K562 (cell line): ENCODE results near the gene MARS1. TPM values are rescaled to one million over a fixed set of nuclear protein-coding genes. Genes with fewer than 3 reads are reported as not detected.

Source experiments
- ATAC-seq: fragments of 200-7000 bp; cut with Tn5 transposase; 3 replicates; pipeline ENCODE4 v1.9.1; 2020; ENCODE audit warnings: moderate library complexity
- BruUV-seq: library from RNA; stranded (reverse); fragments of 400-500 nt; replicated peaks from 2 replicates; lab custom pipeline; 2021; lab: Mats Ljungman, UMichigan
- CTCF ChIA-PET: fragments of 300-600 bp; formaldehyde crosslinking; extraction: SDS; loops from one replicate; lab custom pipeline; 2021; ENCODE audit warnings: low intra/inter-chr PET ratio; lab: Yijun Ruan, JAX
- POLR2A ChIA-PET: fragments of 300-600, 350-650 bp; sonication (Branson Sonifier 250); formaldehyde crosslinking; extraction: SDS; loops from one replicate; lab custom pipeline; 2021; ENCODE audit warnings: antibody characterized with exemption, inconsistent platforms; lab: Yijun Ruan, JAX
- DNase-seq, 4 experiments: peaks; one replicate each; pipeline versions ENCODE4 v3.0.0 to v3.0.0-alpha.2; 2011 to 2018; ENCODE audit warnings: low spot score in 3 of 4, mixed read lengths in 3 of 4; ENCODE audit errors: extremely low read depth in 1 of 4
- FAIRE-seq: peaks from 2 replicates; lab custom pipeline; 2011; peaks lifted over from hg19 to GRCh38; lab: Jason Lieb, UNC
- H2AFZ ChIP-seq: 2 replicates; pipeline ENCODE4 v1.6.0; 2011; ENCODE audit warnings: low read depth, low read length, control low read depth, inconsistent platforms
- H3K27ac ChIP-seq: fragments of 200-600 bp; 3 replicates; pipeline ENCODE4 v1.8.0; 2011; ENCODE audit warnings: low read depth, mild to moderate bottlenecking, control low read depth, inconsistent platforms, low read length, moderate library complexity, mixed read lengths; ENCODE audit errors: extremely low read depth
- H3K27me3 ChIP-seq, 2 experiments: fragments of 300-600 bp in 1 of 2; 2 replicates in 1 of 2; 3 replicates in 1 of 2; pipeline versions ENCODE4 v1.6.0 to v1.8.0; 2011; ENCODE audit warnings: inconsistent platforms in 2 of 2, low read length in 2 of 2, mild to moderate bottlenecking in 1 of 2, mixed read lengths in 1 of 2, moderate library complexity in 1 of 2; ENCODE audit not compliant: control insufficient read depth in 2 of 2, insufficient read depth in 2 of 2
- H3K36me3 ChIP-seq: fragments of 300-600 bp; 3 replicates; pipeline ENCODE4 v1.8.0; 2011; ENCODE audit warnings: mild to moderate bottlenecking, low read length, inconsistent platforms; ENCODE audit not compliant: control insufficient read depth, insufficient read depth
- H3K4me1 ChIP-seq, 2 experiments: fragments of 200-600 bp in 1 of 2; replicated peaks in 1 of 2; 2 replicates in 1 of 2; 3 replicates in 1 of 2; pipeline versions ENCODE4 v1.5.1 to v1.8.0; 2011; ENCODE audit warnings: inconsistent platforms in 2 of 2, low read length in 2 of 2, mild to moderate bottlenecking in 1 of 2, mixed read lengths in 1 of 2, moderate library complexity in 1 of 2; ENCODE audit not compliant: control insufficient read depth in 2 of 2, insufficient read depth in 2 of 2
- H3K4me2 ChIP-seq: 2 replicates; pipeline ENCODE4 v1.6.1; 2011; ENCODE audit warnings: low read length, control low read depth, inconsistent platforms, mixed read lengths; ENCODE audit not compliant: insufficient read depth
- H3K4me3 ChIP-seq: fragments of 200-600 bp; sonication (generic), shearing (Covaris generic); 2 replicates; pipeline ENCODE4 v1.5.1; 2016; ENCODE audit warnings: control low read depth, inconsistent platforms
- H3K79me2 ChIP-seq: fragments of 200-600 bp; 3 replicates; pipeline ENCODE4 v1.8.0; 2011; ENCODE audit warnings: low read length, inconsistent platforms; ENCODE audit not compliant: control insufficient read depth, insufficient read depth
- H3K9ac ChIP-seq, 2 experiments: 2 replicates each; pipeline versions ENCODE4 v1.6.0 to v1.6.1; 2011; ENCODE audit warnings: low read depth in 2 of 2, low read length in 2 of 2, control low read depth in 1 of 2, inconsistent platforms in 1 of 2, mild to moderate bottlenecking in 1 of 2, mixed read lengths in 1 of 2; ENCODE audit not compliant: insufficient read depth in 1 of 2
- H3K9me1 ChIP-seq: one replicate; pipeline ENCODE4 v1.6.0; 2011; ENCODE audit warnings: inconsistent platforms, mild to moderate bottlenecking, low read length, moderate library complexity; ENCODE audit not compliant: control insufficient read depth, insufficient read depth
- H3K9me3 ChIP-seq: replicated peaks from 2 replicates; pipeline ENCODE4 v1.5.1; 2011; ENCODE audit warnings: low read depth, low read length, inconsistent platforms; ENCODE audit not compliant: control insufficient read depth, insufficient read depth
- H4K20me1 ChIP-seq: replicated peaks from 2 replicates; pipeline ENCODE4 v1.6.1; 2011; ENCODE audit warnings: low read length, inconsistent platforms, mixed read lengths; ENCODE audit not compliant: control insufficient read depth, insufficient read depth
- ARHGAP35 ChIP-seq: fragments of 450-650 bp; IDR thresholded peaks from 2 replicates; pipeline ENCODE4 v1.6.1; 2018; ENCODE audit not compliant: partially characterized antibody
- CHD4 ChIP-seq: fragments of 200-600 bp; sonication (generic); IDR thresholded peaks from 3 replicates; pipeline ENCODE4 v1.6.1; 2012; ENCODE audit warnings: low read depth, mild to moderate bottlenecking, mixed read lengths, low read length, inconsistent platforms; ENCODE audit not compliant: insufficient read depth, insufficient replicate concordance, poor library complexity, severe bottlenecking
- FOXJ2 ChIP-seq: fragments of 200-800 bp; sonication (Bioruptor generic); IDR thresholded peaks from 2 replicates; pipeline ENCODE4 v1.6.1; 2016; ENCODE audit warnings: missing genetic modification characterization, missing compliant biosample characterization
- MLLT1 ChIP-seq, 2 experiments: fragments of 450-650 bp; IDR thresholded peaks; 2 replicates each; pipeline ENCODE4 v1.6.1; 2016
- PML ChIP-seq: IDR thresholded peaks from 2 replicates; pipeline ENCODE4 v1.6.1; 2012; ENCODE audit warnings: low read length, inconsistent platforms
- TARDBP ChIP-seq: fragments of 450-650 bp; IDR thresholded peaks from 2 replicates; pipeline ENCODE4 v1.6.1; 2016
- TBL1XR1 ChIP-seq, 2 experiments: IDR thresholded peaks; 2 replicates each; pipeline ENCODE4 v1.6.1; 2012; ENCODE audit warnings: improper control_type of control experiment in 2 of 2, low read length in 2 of 2, mild to moderate bottlenecking in 1 of 2
- U2AF1 ChIP-seq: fragments of 200-400 bp; formaldehyde crosslinking; optimal IDR thresholded peaks from 2 replicates; pipeline ENCODE3; 2017; ENCODE audit warnings: mild to moderate bottlenecking, low read depth, low read length, moderate library complexity
- VEZF1 ChIP-seq: fragments of 200-800 bp; sonication (Bioruptor generic); IDR thresholded peaks from 2 replicates; pipeline ENCODE4 v1.6.1; 2017; ENCODE audit warnings: missing genetic modification characterization, missing compliant biosample characterization
- ZBTB5 ChIP-seq: fragments of 450-650 bp; IDR thresholded peaks from 2 replicates; pipeline ENCODE4 v1.6.1; 2017; ENCODE audit warnings: antibody characterized with exemption
- ZKSCAN1 ChIP-seq: fragments of 150-350 bp; IDR thresholded peaks from 2 replicates; pipeline ENCODE4 v1.6.1; 2016; ENCODE audit warnings: low read depth, low read length
- ZNF347 ChIP-seq: fragments of 450-650 bp; formaldehyde crosslinking; IDR thresholded peaks from 2 replicates; pipeline ENCODE4 v1.4.0; 2020; ENCODE audit warnings: low read depth, mild to moderate bottlenecking, moderate library complexity
- WGBS: fragments of 100-300 bp; shearing (Covaris generic); methylation state at CpG from one replicate; pipeline ENCODE4 v1.1.6; 2016; ENCODE audit warnings: low coverage, mixed read lengths; ENCODE audit not compliant: insufficient coverage; ENCODE audit errors: missing lambda C conversion rate; 5-methylcytosine and 5-hydroxymethylcytosine counted together
- in situ Hi-C: fragments of 300-500 bp; cut with MboI; formaldehyde crosslinking; loops from 4 replicates; pipeline ENCODE4 v1.15.0; 2018; ENCODE audit warnings: inconsistent platforms, mixed read lengths
- intact Hi-C: fragments of 100-400 bp; cut with micrococcal nuclease; formaldehyde crosslinking; loops from 2 replicates; pipeline ENCODE4 v1.14.2; 2022
- polyA plus RNA-seq, 8 experiments: library from polyadenylated mRNA; depleted of rRNA in 4 of 8; stranded (reverse) in 5 of 8; unstranded in 3 of 8; fragments of >200 nt; fragmentation: Nextera tagmentation in 2 of 8; fragmentation: Illumina TruSeq in 1 of 8; extraction: Ambion mirVana in 2 of 8; extraction: Trizol in 1 of 8; gene quantifications; 2 replicates each; pipeline versions ENCODE4 v1.2.1 to v1.2.3, GENCODE V29; 2011 to 2014; ENCODE audit warnings: inconsistent platforms in 1 of 8, missing spikeins in 1 of 8
- total RNA-seq, 7 experiments: library from RNA; depleted of rRNA in 6 of 7; stranded (reverse); fragments of >200 nt in 6 of 7; fragmentation: Illumina TruSeq in 2 of 7; extraction: Trizol in 2 of 7; gene quantifications; 2 replicates each; pipeline versions ENCODE4 v1.2.1 to v1.2.3, GENCODE V29; 2011 to 2021; ENCODE audit warnings: low replicate concordance in 1 of 7

Gene MARS1
- total and polyA plus RNA-seq, 9 of the 15 experiments (the other 6 are each of a cell fraction or from before 2014, with no cell fraction given): 117 to 382 (median 220) TPM

- in situ Hi-C loops: no loop called here
- intact Hi-C loops: loop anchor here (1.0 kb wide), 1 partner anchor 24 kb away; the partner anchor contains the start of gene MBD6
- BruUV-seq: no TSS peak
- H3K4me3 ChIP-seq: peak within 1 kb of the TSS; percentile 93
- peak; percentile 97 for FAIRE-seq
- ChIA-PET CTCF (no interaction called here), POLR2A (interaction anchor here (0.6 to 4.4 kb wide), 22 partner anchors 8 to 1637 kb away, joined by 3 to 53 read pairs (median 4); partner anchors contain the start of gene DDIT3)
- peaks cover 37 to 49% of the 10 kb centered on the region in 2 experiments for H3K4me1 ChIP-seq
- H3K27ac ChIP-seq: peak within 1 kb of the TSS; percentile 84
- H3K9ac ChIP-seq: peak within 1 kb of the TSS; percentile 94 to 98
- no peaks in the 10 kb centered on the region for H3K27me3 ChIP-seq
- peaks cover 56% of the 10 kb centered on the region for H3K79me2 ChIP-seq
- peak within 1 kb of the TSS; percentile 97 for H3K4me2 ChIP-seq
- ATAC-seq: peak; percentile 87
- no peaks in the 10 kb centered on the region for H3K9me1 ChIP-seq
- H3K9me3 ChIP-seq: no peaks in the 10 kb centered on the region
- peaks cover 40% of the 10 kb centered on the region for H3K36me3 ChIP-seq
- WGBS: 2% methylated on average over 47 of the region's 56 CpGs
- peak within 1 kb of the TSS; percentile 85 for H2AFZ ChIP-seq
- no peaks in the 10 kb centered on the region for H4K20me1 ChIP-seq
- DNase-seq: peak; percentile 93 to 98 (median 95)
- peak; percentile 18 for TF ChIP-seq U2AF1
- TF ChIP-seq ZBTB5: no peak
- peak; percentile 94 for TF ChIP-seq ARHGAP35
- peak; percentile 42 to 61; a peak in 3 of 4 replicates for TF ChIP-seq MLLT1 (IDR thresholded peaks at IDR 0.05)
- peak; percentile 13 for TF ChIP-seq VEZF1
- no peak for TF ChIP-seq ZNF347 (CRISPR knock-in tag)
- TF ChIP-seq TARDBP: no peak
- no peak for TF ChIP-seq FOXJ2 (tag)
- no peak for TF ChIP-seq PML
- no peak for TF ChIP-seq TBL1XR1 (IDR thresholded peaks at IDR 0.05; ENCODE audit: low read length in 2 of 2)
- no peak for TF ChIP-seq CHD4
- no peak for TF ChIP-seq ZKSCAN1
These were observed 58.8 kb downstream of the MARS1 start, which contains the start of gene DCTN2 for GRCh38 chr12:57546438-57547287. DCTN2 (minus strand) TSS chr12:57547192; CDS start chr12:57547063, 129 bp downstream.
